Measurements from ENCODE around the gene FCRLB.
"Not testable (repeated sequence)": the region's sequence is repeated elsewhere in the genome, so short reads cannot be mapped to it uniquely, and the experiment has no call there.

The FCRLB gene

DNA sequence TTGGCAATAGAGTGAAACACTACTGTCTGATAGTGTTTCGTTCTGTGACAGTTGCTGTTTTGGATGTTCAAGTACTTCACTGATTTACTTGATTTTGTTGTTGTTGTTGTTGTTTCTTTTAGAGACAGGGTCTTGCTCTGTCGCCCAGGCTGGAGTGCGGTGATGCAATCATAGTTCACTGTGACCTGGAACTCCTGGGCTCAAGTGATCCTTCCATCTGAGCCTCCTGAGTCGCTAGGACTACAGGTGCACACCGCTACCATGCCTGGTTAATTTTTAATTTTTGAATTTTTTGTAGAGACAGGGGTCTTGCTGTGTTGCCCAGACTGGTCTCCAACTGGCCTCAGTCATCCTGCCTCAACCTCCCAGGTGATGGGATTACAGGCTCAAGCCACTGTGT, 47.1 kb downstream of the FCRLB start:
- WGBS (ENCODE audit: extremely low coverage, insufficient coverage, low lambda C conversion rate), result no CpG with 5 or more reads among the region's 5 CpGs
- Histone ChIP-seq H4K8ac (ENCODE audit: low read depth, low read length) (peak overlapping the region; percentile 56), H2AK5ac (ENCODE audit: low read length) (no peak overlapping the region), H3K9ac (ENCODE audit: low read length) (no peak overlapping the region), H2BK120ac (ENCODE audit: low read depth, low read length) (no peak overlapping the region), H3K23ac (ENCODE audit: low read length) (no peak overlapping the region), H3K4me2 (ENCODE audit: low read length) (no peak overlapping the region), H3K56ac (ENCODE audit: low read length) (no peak overlapping the region), H3K4me1 (ENCODE audit: control insufficient read depth, low read depth, low read length) (no peaks in the 10 kb centered on the region), H3K27ac (ENCODE audit: low read depth, low read length) (no peak overlapping the region), H4K5ac (ENCODE audit: low read length) (no peak overlapping the region), H2BK15ac (replicated peaks; ENCODE audit: low read depth) (no peak overlapping the region), H3K4ac (ENCODE audit: low read depth, low read length) (no peak overlapping the region), H3K18ac (ENCODE audit: low read length) (no peak overlapping the region), H3K4me3 (ENCODE audit: low read length) (no peak overlapping the region), H3K79me1 (ENCODE audit: low read length) (no peaks in the 10 kb centered on the region), H3K79me2 (ENCODE audit: control insufficient read depth, insufficient read depth, low read length) (no peaks in the 10 kb centered on the region), H2BK5ac (ENCODE audit: low read length) (no peak overlapping the region), H3K27me3 (ENCODE audit: insufficient read depth, low read length, poor library complexity) (no peaks in the 10 kb centered on the region), H3K36me3 (ENCODE audit: control insufficient read depth, insufficient read depth, low read length) (no peaks in the 10 kb centered on the region)
- DNase-seq, result no peak

- Histone ChIP-seq H2BK5ac (ENCODE audit: low read length) (no peak overlapping the region), H2AK5ac (ENCODE audit: low read length) (no peak overlapping the region), H3K4me2 (ENCODE audit: low read length) (no peak overlapping the region), H3K27me3 (ENCODE audit: insufficient read depth, low read length, poor library complexity) (no peaks in the 10 kb centered on the region), H3K9ac (ENCODE audit: low read length) (no peak overlapping the region), H2BK15ac (replicated peaks; ENCODE audit: low read depth) (no peak overlapping the region), H4K5ac (ENCODE audit: low read length) (no peak overlapping the region), H3K4me1 (ENCODE audit: control insufficient read depth, low read depth, low read length) (no peaks in the 10 kb centered on the region), H2BK120ac (ENCODE audit: low read depth, low read length) (no peak overlapping the region), H3K4me3 (ENCODE audit: low read length) (no peak overlapping the region), H3K4ac (ENCODE audit: low read depth, low read length) (no peak overlapping the region), H3K23ac (ENCODE audit: low read length) (no peak overlapping the region), H3K18ac (ENCODE audit: low read length) (no peak overlapping the region), H3K79me2 (ENCODE audit: control insufficient read depth, insufficient read depth, low read length) (no peaks in the 10 kb centered on the region), H3K36me3 (ENCODE audit: control insufficient read depth, insufficient read depth, low read length) (no peaks in the 10 kb centered on the region), H4K8ac (ENCODE audit: low read depth, low read length) (no peak overlapping the region), H3K56ac (ENCODE audit: low read length) (no peak overlapping the region), H3K79me1 (ENCODE audit: low read length) (no peaks in the 10 kb centered on the region), H3K27ac (ENCODE audit: low read depth, low read length) (no peak overlapping the region)
- no peak for DNase-seq
Measured at GRCh38 chr1:161768986-161769672, 47.8 kb downstream of the FCRLB start.

GRCh38 chr1:161769673-161770045, 48.3 kb downstream of the FCRLB start:
- not testable (repeated sequence) for DNase-seq; H3K79me1 ChIP-seq (ENCODE audit: low read length); H3K4me2 ChIP-seq (ENCODE audit: low read length); H2BK15ac ChIP-seq (replicated peaks; ENCODE audit: low read depth); H3K27ac ChIP-seq (ENCODE audit: low read depth, low read length); H3K56ac ChIP-seq (ENCODE audit: low read length); H2BK120ac ChIP-seq (ENCODE audit: low read depth, low read length); H4K8ac ChIP-seq (ENCODE audit: low read depth, low read length); H3K79me2 ChIP-seq (ENCODE audit: control insufficient read depth, insufficient read depth, low read length); H2AK5ac ChIP-seq (ENCODE audit: low read length); H3K23ac ChIP-seq (ENCODE audit: low read length); H3K4me3 ChIP-seq (ENCODE audit: low read length); H4K5ac ChIP-seq (ENCODE audit: low read length); H3K4ac ChIP-seq (ENCODE audit: low read depth, low read length); H3K18ac ChIP-seq (ENCODE audit: low read length); H2BK5ac ChIP-seq (ENCODE audit: low read length); H3K27me3 ChIP-seq (ENCODE audit: insufficient read depth, low read length, poor library complexity); H3K36me3 ChIP-seq (ENCODE audit: control insufficient read depth, insufficient read depth, low read length); H3K9ac ChIP-seq (ENCODE audit: low read length); H3K4me1 ChIP-seq (ENCODE audit: control insufficient read depth, low read depth, low read length)
- no CpG with 5 or more reads among the region's 5 CpGs for WGBS (ENCODE audit: extremely low coverage, insufficient coverage, low lambda C conversion rate)

DNA sequence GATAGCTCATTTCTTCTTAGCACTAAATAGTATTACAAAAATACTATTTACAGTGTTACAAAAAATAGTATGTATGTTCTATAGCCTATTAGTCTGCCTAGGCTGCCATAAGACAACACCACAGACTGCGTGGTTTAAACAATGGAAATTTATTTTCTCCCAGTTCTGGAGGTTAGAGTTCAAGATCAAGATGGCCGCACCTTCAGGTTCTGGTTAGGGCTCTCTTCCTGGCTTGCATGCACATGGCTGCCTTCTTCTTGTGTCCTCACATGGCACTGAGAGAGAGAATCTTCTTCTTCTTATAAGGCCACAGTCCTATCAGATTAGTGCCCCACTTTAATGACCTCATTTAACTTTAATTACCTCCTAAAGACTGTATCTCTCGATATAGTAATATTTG, 48.9 kb downstream of the FCRLB start:
- no peak overlapping the region for H4K8ac ChIP-seq (ENCODE audit: low read depth, low read length)
- no peak overlapping the region for H3K27ac ChIP-seq (ENCODE audit: low read depth, low read length)
- no peak overlapping the region for H3K4me2 ChIP-seq (ENCODE audit: low read length)
- H3K56ac ChIP-seq (ENCODE audit: low read length), result no peak overlapping the region
- no peak overlapping the region for H3K4me3 ChIP-seq (ENCODE audit: low read length)
- no peaks in the 10 kb centered on the region for H3K79me1 ChIP-seq (ENCODE audit: low read length)
- H3K18ac ChIP-seq (ENCODE audit: low read length), result no peak overlapping the region
- no peak for DNase-seq
- no peak overlapping the region for H3K9ac ChIP-seq (ENCODE audit: low read length)
- no peak overlapping the region for H2BK120ac ChIP-seq (ENCODE audit: low read depth, low read length)
- no peaks in the 10 kb centered on the region for H3K79me2 ChIP-seq (ENCODE audit: control insufficient read depth, insufficient read depth, low read length)
- no peak overlapping the region for H3K23ac ChIP-seq (ENCODE audit: low read length)
- H2BK15ac ChIP-seq (replicated peaks; ENCODE audit: low read depth), result no peak overlapping the region
- H4K5ac ChIP-seq (ENCODE audit: low read length), result no peak overlapping the region
- no peak overlapping the region for H3K4ac ChIP-seq (ENCODE audit: low read depth, low read length)
- no peaks in the 10 kb centered on the region for H3K4me1 ChIP-seq (ENCODE audit: control insufficient read depth, low read depth, low read length)
- H3K36me3 ChIP-seq (ENCODE audit: control insufficient read depth, insufficient read depth, low read length), result no peaks in the 10 kb centered on the region
- H2AK5ac ChIP-seq (ENCODE audit: low read length), result no peak overlapping the region
- no peaks in the 10 kb centered on the region for H3K27me3 ChIP-seq (ENCODE audit: insufficient read depth, low read length, poor library complexity)
- WGBS (ENCODE audit: extremely low coverage, insufficient coverage, low lambda C conversion rate), result no CpG with 5 or more reads among the region's 3 CpGs
- H2BK5ac ChIP-seq (ENCODE audit: low read length), result no peak overlapping the region

DNA sequence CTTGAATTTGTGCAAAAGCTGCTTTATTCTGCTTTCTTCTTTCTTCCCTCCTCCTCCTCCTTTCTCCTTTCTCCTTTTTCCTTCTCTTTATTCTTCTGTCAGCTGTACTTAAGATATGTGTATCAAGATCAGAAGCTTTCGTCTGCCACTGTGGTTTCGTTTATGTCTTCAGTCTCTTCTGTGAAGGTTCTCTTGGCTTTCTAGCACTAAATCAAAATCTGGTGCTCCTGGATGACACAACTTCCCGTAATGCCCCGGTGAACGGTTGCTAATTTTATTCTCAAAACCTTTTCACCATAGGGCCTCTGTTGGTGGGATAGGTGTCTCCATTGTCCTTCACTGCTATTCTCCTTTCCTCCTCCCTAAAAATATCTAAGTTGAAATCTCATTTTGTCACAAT, 49.8 kb downstream of the FCRLB start:
- DNase-seq, result no peak
- Histone ChIP-seq H3K79me2 (ENCODE audit: control insufficient read depth, insufficient read depth, low read length) (no peaks in the 10 kb centered on the region), H3K36me3 (ENCODE audit: control insufficient read depth, insufficient read depth, low read length) (no peaks in the 10 kb centered on the region), H3K4me3 (ENCODE audit: low read length) (no peak overlapping the region), H2BK15ac (replicated peaks; ENCODE audit: low read depth) (no peak overlapping the region), H3K27me3 (ENCODE audit: insufficient read depth, low read length, poor library complexity) (no peaks in the 10 kb centered on the region), H2BK120ac (ENCODE audit: low read depth, low read length) (no peak overlapping the region), H3K4me1 (ENCODE audit: control insufficient read depth, low read depth, low read length) (no peaks in the 10 kb centered on the region), H3K4ac (ENCODE audit: low read depth, low read length) (no peak overlapping the region), H3K27ac (ENCODE audit: low read depth, low read length) (no peak overlapping the region), H3K56ac (ENCODE audit: low read length) (no peak overlapping the region), H2AK5ac (ENCODE audit: low read length) (no peak overlapping the region), H4K8ac (ENCODE audit: low read depth, low read length) (no peak overlapping the region), H4K5ac (ENCODE audit: low read length) (no peak overlapping the region), H3K23ac (ENCODE audit: low read length) (no peak overlapping the region), H3K4me2 (ENCODE audit: low read length) (no peak overlapping the region), H3K18ac (ENCODE audit: low read length) (no peak overlapping the region), H2BK5ac (ENCODE audit: low read length) (no peak overlapping the region), H3K9ac (ENCODE audit: low read length) (no peak overlapping the region), H3K79me1 (ENCODE audit: low read length) (peaks cover under 1% of the 10 kb centered on the region)
- WGBS (ENCODE audit: extremely low coverage, insufficient coverage, low lambda C conversion rate), result no CpG with 5 or more reads among the region's 5 CpGs

DNA sequence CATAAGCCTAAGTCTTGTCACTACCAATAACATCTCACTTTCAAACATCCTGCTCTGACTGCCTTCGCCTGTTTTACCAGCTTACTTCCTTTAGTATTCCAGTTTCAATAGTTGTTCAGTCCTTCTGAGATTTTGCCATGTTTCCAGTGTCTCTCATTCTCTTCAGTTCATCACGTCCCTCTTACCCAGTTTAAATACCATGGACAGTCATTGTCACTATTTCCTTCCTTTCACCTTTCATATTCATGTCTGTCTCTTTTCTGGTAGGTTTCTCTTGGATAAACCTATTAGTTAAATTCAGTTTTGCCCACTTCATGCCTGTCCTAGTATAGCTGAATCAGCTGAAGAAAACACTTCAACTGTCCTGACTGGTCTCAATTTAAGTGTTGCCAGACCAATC, 50.6 kb downstream of the FCRLB start:
- Histone ChIP-seq H3K27me3 (ENCODE audit: insufficient read depth, low read length, poor library complexity) (no peaks in the 10 kb centered on the region), H4K5ac (ENCODE audit: low read length) (no peak overlapping the region), H3K27ac (ENCODE audit: low read depth, low read length) (no peak overlapping the region), H3K4me3 (ENCODE audit: low read length) (no peak overlapping the region), H3K18ac (ENCODE audit: low read length) (no peak overlapping the region), H2BK5ac (ENCODE audit: low read length) (no peak overlapping the region), H2BK120ac (ENCODE audit: low read depth, low read length) (no peak overlapping the region), H2AK5ac (ENCODE audit: low read length) (no peak overlapping the region), H3K9ac (ENCODE audit: low read length) (no peak overlapping the region), H3K36me3 (ENCODE audit: control insufficient read depth, insufficient read depth, low read length) (no peaks in the 10 kb centered on the region), H3K4ac (ENCODE audit: low read depth, low read length) (no peak overlapping the region), H3K4me2 (ENCODE audit: low read length) (no peak overlapping the region), H3K23ac (ENCODE audit: low read length) (no peak overlapping the region), H2BK15ac (replicated peaks; ENCODE audit: low read depth) (no peak overlapping the region), H4K8ac (ENCODE audit: low read depth, low read length) (no peak overlapping the region), H3K79me1 (ENCODE audit: low read length) (peaks cover 2% of the 10 kb centered on the region), H3K4me1 (ENCODE audit: control insufficient read depth, low read depth, low read length) (no peaks in the 10 kb centered on the region), H3K56ac (ENCODE audit: low read length) (no peak overlapping the region), H3K79me2 (ENCODE audit: control insufficient read depth, insufficient read depth, low read length) (no peaks in the 10 kb centered on the region)
- no CpG with 5 or more reads among the region's 2 CpGs for WGBS (ENCODE audit: extremely low coverage, insufficient coverage, low lambda C conversion rate)
- no peak for DNase-seq

Measured in mesendoderm (in vitro differentiated cells).